ENCODE data around the gene ITGA4.

DNA sequence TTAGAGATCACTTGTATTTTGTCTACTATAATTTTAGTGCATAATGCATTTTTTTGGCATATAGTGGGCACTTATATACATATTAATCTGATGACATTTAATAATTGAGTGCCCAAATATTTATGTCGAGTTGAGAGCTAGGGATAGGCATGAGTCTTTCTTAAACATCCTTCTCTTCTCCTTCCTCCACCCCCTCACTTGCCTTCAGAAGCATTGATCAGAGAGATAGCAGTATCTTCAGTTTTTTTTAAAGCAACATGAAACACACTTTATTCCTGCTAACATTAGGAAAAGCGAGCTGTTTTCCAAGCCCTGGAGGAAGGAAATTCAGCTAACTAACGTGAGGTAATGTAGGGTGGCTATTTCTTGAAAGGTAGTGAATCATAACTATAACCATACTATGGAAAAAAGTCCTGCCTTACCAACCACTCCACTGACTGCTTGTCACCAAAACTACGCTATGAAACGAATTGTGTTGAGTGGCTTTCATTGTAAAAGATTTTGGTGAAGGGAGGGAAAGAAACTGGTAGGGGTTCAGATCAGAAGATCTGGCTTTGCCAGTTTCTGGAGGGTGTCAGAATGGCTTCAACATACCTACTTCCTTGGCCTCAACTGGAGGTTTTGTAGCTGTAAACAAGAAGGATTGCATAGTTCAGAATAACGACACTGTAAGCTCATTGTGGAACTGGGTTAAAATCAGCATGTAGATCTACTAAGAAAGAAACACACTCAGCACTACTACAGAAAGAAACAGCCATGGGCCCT is 2.3 kb upstream of the ITGA4 start:
- TF ChIP-seq, protein P1, sequence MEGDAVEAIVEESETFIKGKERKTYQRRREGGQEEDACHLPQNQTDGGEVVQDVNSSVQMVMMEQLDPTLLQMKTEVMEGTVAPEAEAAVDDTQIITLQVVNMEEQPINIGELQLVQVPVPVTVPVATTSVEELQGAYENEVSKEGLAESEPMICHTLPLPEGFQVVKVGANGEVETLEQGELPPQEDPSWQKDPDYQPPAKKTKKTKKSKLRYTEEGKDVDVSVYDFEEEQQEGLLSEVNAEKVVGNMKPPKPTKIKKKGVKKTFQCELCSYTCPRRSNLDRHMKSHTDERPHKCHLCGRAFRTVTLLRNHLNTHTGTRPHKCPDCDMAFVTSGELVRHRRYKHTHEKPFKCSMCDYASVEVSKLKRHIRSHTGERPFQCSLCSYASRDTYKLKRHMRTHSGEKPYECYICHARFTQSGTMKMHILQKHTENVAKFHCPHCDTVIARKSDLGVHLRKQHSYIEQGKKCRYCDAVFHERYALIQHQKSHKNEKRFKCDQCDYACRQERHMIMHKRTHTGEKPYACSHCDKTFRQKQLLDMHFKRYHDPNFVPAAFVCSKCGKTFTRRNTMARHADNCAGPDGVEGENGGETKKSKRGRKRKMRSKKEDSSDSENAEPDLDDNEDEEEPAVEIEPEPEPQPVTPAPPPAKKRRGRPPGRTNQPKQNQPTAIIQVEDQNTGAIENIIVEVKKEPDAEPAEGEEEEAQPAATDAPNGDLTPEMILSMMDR (conservative IDR thresholded peaks at IDR 0.05 in 1 of 2, IDR thresholded peaks at IDR 0.05 in 1 of 2; ENCODE audit: low read depth in 1 of 2, low read length in 2 of 2) = no peak
- no peak for TF ChIP-seq EZH2 (IDR thresholded peaks at IDR 0.05; ENCODE audit: low read length, missing control alignments)

Data from fibroblast of lung (primary cell).